ENCODE results near the gene ZNF438.
"Not testable (repeated sequence)": the region's sequence is repeated elsewhere in the genome, so short reads cannot be mapped to it uniquely, and the experiment has no call there.

ZNF438 gene

GRCh38 chr10:30931094-30931493 is 100.6 kb downstream of the ZNF438 start:
- DNase-seq, result no peak

DNA sequence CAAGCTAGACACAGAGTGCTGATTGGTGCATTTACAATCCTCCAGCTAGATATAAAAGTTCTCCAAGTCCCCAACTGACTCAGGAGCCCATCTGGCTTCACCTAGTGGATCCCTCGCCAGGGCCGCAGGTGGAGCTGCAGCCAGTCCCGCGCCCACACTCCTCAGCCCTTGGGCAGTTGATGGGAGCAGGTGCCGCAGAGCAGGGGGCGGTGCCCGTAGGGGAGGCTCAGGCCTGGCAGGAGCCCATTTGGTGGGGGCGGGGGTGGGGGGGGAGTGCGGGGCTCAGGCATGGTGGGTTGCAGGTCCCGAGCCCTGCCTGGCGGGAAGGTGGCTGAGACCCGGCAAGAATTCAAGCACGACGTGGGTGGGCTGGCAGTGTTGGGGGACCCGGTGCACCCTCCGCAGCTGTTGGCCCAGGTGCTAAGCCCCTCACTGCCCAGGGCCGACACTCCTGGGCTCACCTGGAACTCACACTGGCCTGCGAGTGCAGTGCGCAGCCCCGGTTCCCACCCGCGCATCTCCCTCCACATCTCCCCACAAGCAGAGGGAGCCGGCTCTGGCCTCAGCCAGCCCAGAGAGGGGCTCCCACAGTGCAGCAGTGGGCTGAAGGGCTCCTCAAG is 101.7 kb downstream of the ZNF438 start:
- no peak for DNase-seq

- DNase-seq, result not testable (repeated sequence)
These were observed 102.3 kb downstream of the ZNF438 start for GRCh38 chr10:30929311-30929729.

- DNase-seq, result no peak
These were observed 102.9 kb downstream of the ZNF438 start for GRCh38 chr10:30928742-30929141.

- DNase-seq, result no peak
These were observed 113.0 kb downstream of the ZNF438 start for GRCh38 chr10:30918651-30919050.

- no peak for DNase-seq
These were observed 113.9 kb downstream of the ZNF438 start for GRCh38 chr10:30917789-30918188.

GRCh38 chr10:30917067-30917466 is 114.6 kb downstream of the ZNF438 start:
- DNase-seq, result no peak

DNA sequence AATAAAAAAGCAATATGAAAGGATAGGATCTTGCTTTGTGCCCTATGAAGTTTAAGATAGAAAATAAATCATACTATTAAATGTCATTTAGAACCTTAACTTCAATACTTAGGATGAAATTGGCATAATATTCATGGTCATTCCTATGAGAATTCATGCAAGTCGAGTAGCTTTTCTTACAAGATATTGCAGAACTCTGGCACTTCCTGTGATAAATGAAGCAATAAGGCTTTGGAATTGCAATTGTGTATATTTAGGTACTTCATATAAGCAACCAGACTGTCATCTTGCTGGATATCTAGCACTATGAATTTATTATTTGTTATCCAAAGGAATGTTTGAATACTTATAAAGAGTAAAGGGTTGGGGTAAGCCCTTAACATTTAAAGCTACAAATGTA is 116.5 kb downstream of the ZNF438 start:
- DNase-seq, result peak; percentile 18

- no peak for DNase-seq
These were observed 120.3 kb downstream of the ZNF438 start for GRCh38 chr10:30911303-30911863.

- no peak for DNase-seq
These were observed 128.1 kb downstream of the ZNF438 start for GRCh38 chr10:30903397-30904138.

DNA sequence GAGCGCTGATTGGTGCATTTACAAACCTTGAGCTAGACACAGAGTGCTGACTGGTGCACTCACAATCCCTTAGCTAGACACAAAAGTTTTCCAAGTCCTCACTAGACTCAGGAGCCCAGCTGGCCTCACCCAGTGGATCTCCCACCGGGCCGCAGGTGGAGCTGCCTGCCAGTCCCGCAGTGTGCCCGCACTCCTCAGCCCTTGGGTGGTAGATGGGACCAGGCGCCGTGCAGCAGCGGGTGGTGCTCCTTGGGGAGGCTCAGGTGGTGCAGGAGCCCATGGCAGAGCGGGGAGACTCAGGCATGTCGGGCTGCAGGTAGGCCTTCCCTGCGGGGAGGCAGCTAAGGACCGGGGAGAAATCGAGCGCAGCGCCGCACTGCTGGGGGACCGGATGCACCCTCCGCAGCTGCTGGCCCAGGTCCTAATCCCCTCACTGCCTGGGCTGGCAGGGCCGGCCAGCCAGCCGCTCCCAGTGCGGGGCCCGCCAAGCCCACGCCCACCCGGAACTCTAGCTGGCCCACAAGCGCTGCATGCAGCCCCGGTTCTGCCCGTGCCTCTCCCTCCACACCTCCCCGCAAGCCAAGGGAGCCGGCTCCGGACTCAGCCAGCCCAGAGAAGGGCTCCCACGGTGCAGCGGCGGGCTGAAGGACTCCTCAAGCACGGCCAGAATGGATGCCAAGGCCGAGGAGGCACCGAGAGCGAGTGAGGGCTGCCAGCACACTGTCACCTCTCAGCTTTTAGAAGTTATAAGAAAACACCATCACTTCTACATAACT is 128.9 kb downstream of the ZNF438 start:
- no peak for DNase-seq

GRCh38 chr10:30901487-30901886 is 130.2 kb downstream of the ZNF438 start:
- DNase-seq, result not testable (repeated sequence)

- no peak for DNase-seq
These were observed 132.7 kb downstream of the ZNF438 start for GRCh38 chr10:30898964-30899363.

GRCh38 chr10:30897547-30897946 is 134.1 kb downstream of the ZNF438 start:
- DNase-seq, result no peak

- peak; percentile 15 for DNase-seq
These were observed 134.6 kb downstream of the ZNF438 start for GRCh38 chr10:30897048-30897447.

DNA sequence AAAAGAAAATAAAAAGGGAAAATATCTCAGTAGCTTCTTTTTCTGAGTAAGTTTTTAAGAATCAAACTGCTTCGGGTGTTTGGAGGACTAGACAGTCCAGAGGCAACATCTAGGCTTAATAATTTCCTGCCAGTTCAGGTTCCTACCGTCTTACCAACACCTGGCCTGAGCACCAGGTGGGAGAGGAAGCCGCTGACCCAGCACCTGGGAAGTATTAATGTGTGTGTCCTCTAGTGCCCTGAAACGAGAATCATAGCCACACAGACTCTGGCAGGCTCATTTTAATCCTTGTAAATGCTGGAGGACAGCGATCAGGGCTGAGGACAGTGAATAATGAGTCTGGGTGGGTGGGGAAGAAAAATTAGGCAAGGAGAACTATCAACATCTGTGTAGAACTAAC is 137.4 kb downstream of the ZNF438 start:
- DNase-seq, result no peak

DNA sequence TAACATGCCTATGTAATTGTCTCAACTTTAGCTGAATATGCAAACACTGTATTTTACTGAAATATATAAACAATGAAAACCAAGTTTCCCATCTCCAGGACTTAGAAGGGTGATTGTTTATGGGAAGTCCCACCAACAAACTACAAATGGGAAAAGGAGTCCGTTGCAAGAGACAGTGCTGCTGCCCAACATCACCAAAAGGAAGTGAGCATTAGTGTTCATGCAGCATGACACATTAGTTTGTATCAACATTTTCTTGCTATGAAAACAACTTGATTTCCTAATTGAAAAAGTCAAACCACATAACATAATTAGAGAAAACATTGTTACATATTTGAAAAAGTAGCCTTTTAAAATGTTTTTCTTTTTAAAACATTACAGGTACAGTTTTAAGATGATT is 138.5 kb downstream of the ZNF438 start:
- DNase-seq, result no peak

GRCh38 chr10:30887839-30888238 is 143.8 kb downstream of the ZNF438 start:
- no peak for DNase-seq

DNA sequence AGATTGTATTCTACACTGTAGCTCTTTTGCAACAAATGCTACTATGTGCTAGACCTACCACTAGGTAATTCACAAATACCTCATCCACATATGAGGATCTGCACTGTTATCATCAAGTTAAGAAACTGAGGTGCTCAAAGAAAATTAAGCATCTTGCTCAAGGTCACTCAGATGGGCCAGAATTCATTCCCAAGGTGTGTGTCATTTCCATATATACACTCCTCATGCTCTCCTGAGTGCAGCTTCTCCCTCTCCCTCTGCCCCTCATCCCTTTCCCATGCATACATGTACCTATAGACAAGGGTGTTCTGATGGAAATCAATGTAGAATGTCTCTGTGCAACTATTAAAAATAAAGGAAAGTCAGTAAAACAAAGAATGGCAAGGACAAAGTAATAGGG is 146.2 kb downstream of the ZNF438 start:
- DNase-seq, result no peak

- DNase-seq, result no peak
These were observed 147.9 kb downstream of the ZNF438 start for GRCh38 chr10:30883751-30884150.

GRCh38 chr10:30883116-30883515 is 148.5 kb downstream of the ZNF438 start:
- no peak for DNase-seq

GRCh38 chr10:30882281-30882680 is 149.4 kb downstream of the ZNF438 start:
- no peak for DNase-seq

DNA sequence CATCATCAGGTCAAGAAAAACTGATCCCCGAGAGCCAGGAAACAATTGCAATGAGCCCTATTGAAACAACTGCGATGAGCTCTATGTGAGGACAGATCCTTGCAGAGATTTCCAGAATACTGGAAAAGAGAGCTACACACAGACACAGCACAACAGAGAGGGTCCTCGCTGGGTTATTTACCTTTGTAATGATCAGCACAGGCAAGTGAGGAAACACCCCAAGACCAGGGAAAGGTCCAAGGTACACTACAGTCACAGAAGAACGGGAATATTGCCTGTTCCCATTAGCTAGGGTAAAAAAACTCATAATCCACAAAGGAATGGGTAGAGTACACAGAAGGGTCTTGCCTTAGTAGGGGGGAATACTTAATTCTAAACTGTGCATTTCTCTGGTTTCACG is 152.7 kb downstream of the ZNF438 start:
- DNase-seq, result no peak

- DNase-seq, result no peak
These were observed 154.6 kb downstream of the ZNF438 start for GRCh38 chr10:30877111-30877510.

All from hematopoietic multipotent progenitor cell treated with erythropoietin and hydrocortisone succinate and interleukin-3 and kit ligand, for 6 days (in vitro differentiated cells).